NCI-H748 treated with DMSO at 0.1 percent for 48 hours (cell line): ENCODE data around the gene ST8SIA4.

Experiments used
- DNase-seq: peaks from one replicate; lab custom pipeline; 2025; lab: John Stamatoyannopoulos, UW

The ST8SIA4 gene

GRCh38 chr5:100779669-100780375, 123.3 kb downstream of the ST8SIA4 start:
- DNase-seq, result no peak

DNA sequence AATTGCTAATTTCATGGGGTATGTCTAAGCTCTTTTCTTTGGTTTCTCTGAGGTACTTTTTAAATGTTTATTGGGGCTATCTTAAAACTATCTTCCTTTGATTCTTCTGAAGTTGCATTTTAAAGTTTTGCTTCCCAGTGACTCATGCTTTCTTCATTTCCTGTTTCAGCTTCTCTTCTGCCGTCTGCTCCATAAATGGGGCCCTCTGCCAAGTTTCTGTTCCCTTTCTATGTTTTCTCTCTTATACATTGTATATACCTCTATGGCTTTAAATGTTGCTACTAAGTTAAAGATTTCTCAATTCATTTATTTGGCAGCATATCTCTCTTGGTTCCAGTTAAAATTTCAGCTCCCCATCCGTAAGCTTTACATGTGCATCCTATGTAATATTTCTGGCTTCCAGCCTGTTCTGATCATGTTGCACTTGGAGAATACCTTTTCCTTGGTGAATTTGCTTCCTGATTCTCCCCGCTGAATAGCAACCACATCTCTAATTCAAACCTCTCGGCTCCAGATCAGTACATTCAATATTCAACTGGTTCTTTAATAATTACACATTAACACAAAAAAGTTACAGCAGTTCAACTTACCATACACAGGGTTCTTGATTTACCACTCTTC, 125.3 kb downstream of the ST8SIA4 start:
- DNase-seq, result no peak

GRCh38 chr5:100775533-100775855, 127.6 kb downstream of the ST8SIA4 start:
- DNase-seq, result no peak

GRCh38 chr5:100772548-100772947, 130.5 kb downstream of the ST8SIA4 start:
- no peak for DNase-seq

DNA sequence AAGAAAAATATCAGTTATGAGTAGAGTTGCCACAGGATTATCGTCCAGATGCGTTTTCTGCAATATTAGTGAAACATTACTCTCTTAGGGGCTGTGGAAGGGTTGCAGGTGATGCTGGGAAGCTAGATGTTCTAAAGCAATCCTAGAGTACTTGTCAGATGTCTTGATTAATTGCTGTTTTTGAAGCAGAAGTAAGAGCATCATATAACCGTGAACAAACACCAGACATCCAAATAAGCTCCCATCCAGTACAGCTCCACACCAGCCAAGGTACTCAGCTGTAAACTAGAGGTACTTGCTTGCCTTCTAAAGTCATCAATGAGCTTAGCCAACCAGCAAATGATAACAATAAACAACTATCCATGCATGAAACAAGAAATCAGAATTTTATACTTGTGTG, 131.1 kb downstream of the ST8SIA4 start:
- DNase-seq, result no peak

DNA sequence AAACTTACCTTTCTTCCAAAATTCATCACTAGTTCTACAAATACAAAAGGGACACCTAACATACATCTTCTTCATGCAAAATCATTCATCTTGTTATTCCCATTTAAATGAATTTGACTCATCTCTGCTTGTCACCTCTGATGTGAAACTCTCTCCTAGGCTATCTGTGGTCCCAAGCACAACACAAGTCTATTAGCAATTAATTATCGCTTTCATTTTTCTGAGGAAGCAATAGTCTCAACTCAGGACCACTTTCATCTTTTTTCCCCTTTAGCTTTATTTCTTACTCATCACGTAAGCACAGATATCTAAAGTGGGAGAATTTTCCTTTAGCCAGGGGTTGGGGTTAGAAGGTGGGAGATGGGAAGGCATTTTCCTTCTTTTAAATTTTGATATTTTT, 131.9 kb downstream of the ST8SIA4 start:
- DNase-seq, result no peak

- no peak for DNase-seq
Measured at GRCh38 chr5:100768221-100768620, 134.9 kb downstream of the ST8SIA4 start.

GRCh38 chr5:100762995-100763394, 140.1 kb downstream of the ST8SIA4 start:
- no peak for DNase-seq

- DNase-seq, result no peak
Measured at GRCh38 chr5:100762108-100762507, 141.0 kb downstream of the ST8SIA4 start.

DNA sequence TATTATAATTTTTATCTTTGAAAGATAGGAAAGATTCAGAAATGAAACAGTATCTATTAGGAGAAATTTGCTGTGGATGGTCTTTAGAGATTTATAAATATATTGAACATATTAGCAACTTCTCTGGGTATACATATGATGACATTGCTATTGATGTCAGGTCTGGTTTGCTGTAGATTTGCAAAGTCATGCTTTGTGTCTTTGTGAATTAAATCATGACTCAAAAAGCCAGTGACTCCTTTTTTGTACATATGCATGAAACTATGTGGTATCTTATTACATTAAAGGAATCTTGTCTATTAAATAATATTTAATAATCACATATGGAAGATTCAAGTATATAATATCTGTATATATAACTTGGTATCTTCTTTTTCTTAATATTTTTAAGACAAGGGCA, 141.9 kb downstream of the ST8SIA4 start:
- DNase-seq, result no peak

DNA sequence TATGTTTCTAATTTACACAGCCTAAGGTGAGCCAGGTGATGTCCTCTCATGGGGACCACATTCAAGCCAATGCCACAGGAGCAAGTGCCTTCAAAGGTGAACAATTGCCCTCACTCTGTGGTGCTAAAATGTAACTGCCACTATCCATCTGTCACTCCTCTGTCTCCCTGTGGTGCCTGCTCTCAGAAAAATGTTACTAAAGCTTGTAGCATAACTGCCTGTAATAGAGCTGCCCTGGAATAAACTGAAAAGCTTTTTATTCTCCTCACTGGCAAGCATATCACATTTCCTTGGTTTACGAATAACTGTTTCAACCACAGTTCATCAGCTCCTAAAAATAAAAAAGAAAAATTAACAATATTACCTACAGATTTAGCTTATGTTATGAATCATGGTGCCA, 142.4 kb downstream of the ST8SIA4 start:
- no peak for DNase-seq

- peak; percentile 24 for DNase-seq
Measured at GRCh38 chr5:100758780-100759179, 144.3 kb downstream of the ST8SIA4 start.

DNA sequence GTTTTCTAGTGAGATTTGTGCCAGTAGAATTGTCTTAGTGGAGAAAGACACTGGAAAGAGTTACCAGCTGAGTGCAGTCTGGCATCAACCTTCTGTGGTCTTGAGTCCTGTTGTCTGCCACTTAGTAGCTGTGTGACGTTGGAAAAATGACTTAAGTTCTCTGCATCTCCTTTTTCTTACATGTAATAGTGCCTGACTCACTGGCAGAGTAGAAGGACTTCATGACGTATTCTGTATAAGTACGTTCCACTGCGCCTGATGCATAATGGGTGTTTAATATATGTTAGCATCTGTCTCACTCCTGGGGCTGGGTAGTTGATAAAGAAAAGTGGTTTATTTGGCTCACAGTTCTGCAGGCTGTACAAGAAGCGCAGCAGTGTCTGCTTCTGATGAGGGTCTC, 144.8 kb downstream of the ST8SIA4 start:
- no peak for DNase-seq

DNA sequence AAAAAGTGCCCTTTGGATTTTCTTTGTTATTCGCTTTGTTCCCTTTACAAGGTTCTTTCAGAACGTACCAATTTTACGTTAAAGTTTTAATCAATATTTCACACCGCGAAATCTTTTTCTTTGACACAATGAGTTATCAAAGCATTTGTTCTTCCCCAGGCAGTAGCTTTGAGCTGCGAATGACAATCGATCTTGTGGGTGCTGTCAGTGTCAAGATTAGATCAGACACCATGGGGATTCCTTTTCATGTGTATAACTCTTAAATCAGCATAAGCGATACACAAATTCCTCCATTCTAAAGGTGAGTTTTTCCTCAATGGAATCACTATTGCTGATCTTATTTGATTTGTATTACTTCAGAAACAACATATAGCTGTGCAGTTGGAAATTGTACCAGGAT, 145.5 kb downstream of the ST8SIA4 start:
- DNase-seq, result no peak
